Mammary epithelial cell (primary cell): ENCODE data around the gene HPS1.

Source experiments
- CTCF ChIP-seq, 2 donors: IDR thresholded peaks in 1 of 2; conservative IDR thresholded peaks in 1 of 2; 2 replicates each; pipeline ENCODE4 v1.5.1; 2011 to 2012; ENCODE audit warnings: inconsistent platforms in 2 of 2, low read length in 2 of 2, mild to moderate bottlenecking in 2 of 2, control low read depth in 1 of 2, low read depth in 1 of 2; ENCODE audit not compliant: insufficient read depth in 1 of 2; ENCODE audit errors: extremely low read depth in 1 of 2
- EZH2 ChIP-seq: IDR thresholded peaks from 2 replicates; pipeline ENCODE4 v1.6.1; 2012; ENCODE audit warnings: low read length, inconsistent platforms, borderline replicate concordance

DNA sequence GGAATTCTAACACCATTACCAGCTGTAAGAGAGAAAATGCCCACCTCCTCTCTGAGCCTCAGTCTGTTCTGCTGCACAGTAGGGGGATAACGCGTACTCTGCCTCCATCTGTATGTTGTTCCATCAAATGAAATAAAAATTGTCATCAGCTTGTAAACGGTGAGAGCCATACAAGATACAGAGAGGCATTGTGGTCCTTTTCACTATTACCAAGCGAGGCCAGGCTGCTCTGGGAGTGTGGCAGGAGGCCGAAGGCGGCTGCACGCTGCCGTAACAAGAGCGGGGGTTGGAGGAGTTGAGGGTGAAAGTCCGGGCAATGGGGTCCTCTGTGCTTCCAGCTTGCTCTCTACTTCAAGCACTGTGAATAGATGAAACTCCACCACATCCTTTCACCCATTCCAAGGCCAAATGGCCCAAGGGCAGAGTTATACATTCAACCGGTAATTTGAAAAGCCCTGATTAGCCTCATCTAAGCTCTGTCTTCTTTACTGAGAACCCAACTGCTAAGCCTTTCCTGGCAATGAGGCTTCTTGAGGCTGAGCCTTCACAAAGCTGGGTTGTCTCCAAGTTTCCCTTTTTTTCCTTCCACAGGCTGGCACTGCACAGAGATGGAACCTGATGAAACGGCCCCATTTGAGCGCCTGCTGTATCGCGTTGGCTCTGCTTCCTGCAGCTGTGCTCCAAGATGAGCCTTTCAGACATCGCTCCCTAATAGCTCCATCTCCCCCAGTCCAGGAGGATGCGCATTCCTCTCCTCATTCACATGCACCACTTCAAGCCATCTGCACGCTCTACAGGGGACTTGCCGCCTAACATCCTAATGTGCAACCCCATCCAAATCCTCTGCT is 78.9 kb downstream of the HPS1 start:
- TF ChIP-seq CTCF (conservative IDR thresholded peaks at IDR 0.05 in 1 of 2, IDR thresholded peaks at IDR 0.05 in 1 of 2; ENCODE audit: extremely low read depth in 1 of 2, insufficient read depth in 1 of 2, low read depth in 1 of 2, low read length in 2 of 2): no peak
- no peak for TF ChIP-seq EZH2
